ENCODE results near the gene CLEC3B.

CLEC3B gene

GRCh38 chr3:45026957-45027356, 854 bp downstream of the CLEC3B start:
- H3K9me3 ChIP-seq (ENCODE audit: insufficient read depth, low read depth, low read length), result no peaks in the 10 kb centered on the region
- H3F3A ChIP-seq (ENCODE audit: low read depth), result no peaks in the 10 kb centered on the region
- no peaks in the 10 kb centered on the region for H4K20me1 ChIP-seq (ENCODE audit: insufficient read depth, low read length, poor library complexity, severe bottlenecking)
- H3K36me3 ChIP-seq (ENCODE audit: insufficient read depth, low read length), result no peaks in the 10 kb centered on the region
- H3K79me2 ChIP-seq (ENCODE audit: insufficient read depth, low read length), result no peaks in the 10 kb centered on the region
- no peak overlapping the region for H3K4me2 ChIP-seq (ENCODE audit: low read depth, low read length, poor library complexity, severe bottlenecking)
- no peaks in the 10 kb centered on the region for H3K27me3 ChIP-seq (ENCODE audit: insufficient read depth, low read length, poor library complexity, severe bottlenecking)
- TF ChIP-seq EZH2phosphoT487 (IDR thresholded peaks at IDR 0.05; ENCODE audit: borderline replicate concordance), result no peak
- TF ChIP-seq CTCF (conservative IDR thresholded peaks at IDR 0.05; ENCODE audit: low read length), result no peak
- H3K4me3 ChIP-seq (ENCODE audit: low read length, poor library complexity, severe bottlenecking), result no peak overlapping the region
- no peak overlapping the region for H3K9ac ChIP-seq (ENCODE audit: low read depth, low read length, poor library complexity, severe bottlenecking)
- H3K4me1 ChIP-seq (ENCODE audit: insufficient read depth, low read length, poor library complexity, severe bottlenecking), result no peaks in the 10 kb centered on the region
- no peaks in the 10 kb centered on the region for H3K9me2 ChIP-seq (replicated peaks; ENCODE audit: low read depth, low read length)
- no peak overlapping the region for H2AFZ ChIP-seq (ENCODE audit: low read length)

- Histone ChIP-seq H2AFZ (ENCODE audit: low read length) (no peak overlapping the region), H3F3A (ENCODE audit: low read depth) (no peaks in the 10 kb centered on the region), H3K4me3 (ENCODE audit: low read length, poor library complexity, severe bottlenecking) (no peak overlapping the region), H4K20me1 (ENCODE audit: insufficient read depth, low read length, poor library complexity, severe bottlenecking) (no peaks in the 10 kb centered on the region), H3K4me1 (ENCODE audit: insufficient read depth, low read length, poor library complexity, severe bottlenecking) (no peaks in the 10 kb centered on the region), H3K9me3 (ENCODE audit: insufficient read depth, low read depth, low read length) (no peaks in the 10 kb centered on the region), H3K4me2 (ENCODE audit: low read depth, low read length, poor library complexity, severe bottlenecking) (no peak overlapping the region), H3K79me2 (ENCODE audit: insufficient read depth, low read length) (no peaks in the 10 kb centered on the region), H3K36me3 (ENCODE audit: insufficient read depth, low read length) (no peaks in the 10 kb centered on the region), H3K9ac (ENCODE audit: low read depth, low read length, poor library complexity, severe bottlenecking) (no peak overlapping the region), H3K27me3 (ENCODE audit: insufficient read depth, low read length, poor library complexity, severe bottlenecking) (no peaks in the 10 kb centered on the region), H3K9me2 (replicated peaks; ENCODE audit: low read depth, low read length) (no peaks in the 10 kb centered on the region)
- TF ChIP-seq EZH2phosphoT487 (IDR thresholded peaks at IDR 0.05; ENCODE audit: borderline replicate concordance) (no peak), CTCF (conservative IDR thresholded peaks at IDR 0.05; ENCODE audit: low read length) (no peak)
These were observed 1.3 kb downstream of the CLEC3B start for GRCh38 chr3:45027441-45027840.

GRCh38 chr3:45029216-45029615, 3.1 kb downstream of the CLEC3B start:
- no peaks in the 10 kb centered on the region for H3K79me2 ChIP-seq (ENCODE audit: insufficient read depth, low read length)
- no peak overlapping the region for H3K4me2 ChIP-seq (ENCODE audit: low read depth, low read length, poor library complexity, severe bottlenecking)
- H3K9ac ChIP-seq (ENCODE audit: low read depth, low read length, poor library complexity, severe bottlenecking), result no peak overlapping the region

More at GRCh38 chr3:45029216-45029615, 3.1 kb downstream of the CLEC3B start:
- Histone ChIP-seq H3K36me3 (ENCODE audit: insufficient read depth, low read length) (no peaks in the 10 kb centered on the region), H3F3A (ENCODE audit: low read depth) (no peaks in the 10 kb centered on the region), H3K4me1 (ENCODE audit: insufficient read depth, low read length, poor library complexity, severe bottlenecking) (peaks cover 7% of the 10 kb centered on the region), H2AFZ (ENCODE audit: low read length) (no peak overlapping the region), H3K9me2 (replicated peaks; ENCODE audit: low read depth, low read length) (no peaks in the 10 kb centered on the region), H3K9me3 (ENCODE audit: insufficient read depth, low read depth, low read length) (no peaks in the 10 kb centered on the region), H3K4me3 (ENCODE audit: low read length, poor library complexity, severe bottlenecking) (no peak overlapping the region), H4K20me1 (ENCODE audit: insufficient read depth, low read length, poor library complexity, severe bottlenecking) (no peaks in the 10 kb centered on the region), H3K27me3 (ENCODE audit: insufficient read depth, low read length, poor library complexity, severe bottlenecking) (no peaks in the 10 kb centered on the region)
- TF ChIP-seq CTCF (conservative IDR thresholded peaks at IDR 0.05; ENCODE audit: low read length) (no peak), EZH2phosphoT487 (IDR thresholded peaks at IDR 0.05; ENCODE audit: borderline replicate concordance) (no peak)

All from Loucy (cell line).